Uterus (tissue), 4 donors: ENCODE data around the gene FAM50A. TPM values are rescaled to one million over a fixed set of nuclear protein-coding genes. Genes with fewer than 3 reads are reported as not detected.

Experiments used
- DNase-seq, 2 donors: peaks; one replicate each; pipeline ENCODE4 v3.0.0-alpha.2; 2019 to 2020
- H3K27ac ChIP-seq, 2 donors: fragments of 200-600 bp; sonication (generic); 1 replicate in 1 of 2; 2 replicates in 1 of 2; pipeline ENCODE4 v1.5.1; 2016 to 2018
- H3K27me3 ChIP-seq, 2 donors: fragments of 200-600 bp; sonication (generic); one replicate each; pipeline ENCODE4 v1.5.1; 2018 to 2019; ENCODE audit warnings: control low read depth in 1 of 2
- H3K36me3 ChIP-seq, 2 donors: fragments of 200-600 bp; sonication (generic); one replicate each; pipeline ENCODE4 v1.5.1; 2019; ENCODE audit warnings: control low read depth in 1 of 2
- H3K4me1 ChIP-seq, 2 donors: fragments of 200-600 bp; sonication (generic); one replicate each; pipeline ENCODE4 v1.5.1; 2018 to 2019; ENCODE audit warnings: control low read depth in 1 of 2
- H3K4me3 ChIP-seq, 2 donors: fragments of 200-600 bp; sonication (generic); 1 replicate in 1 of 2; 2 replicates in 1 of 2; pipeline ENCODE4 v1.5.1; 2018 to 2019; ENCODE audit warnings: mild to moderate bottlenecking in 1 of 2
- H3K9me3 ChIP-seq, 2 donors: fragments of 200-600 bp; sonication (generic); one replicate each; pipeline ENCODE4 v1.5.1; 2019; ENCODE audit warnings: control low read depth in 1 of 2
- CTCF ChIP-seq, 4 experiments: fragments of 200-600 bp in 2 of 4; fragments of 450-650 bp in 2 of 4; sonication (generic) in 2 of 4; IDR thresholded peaks; one replicate each; pipeline ENCODE4 v1.5.1; 2016 to 2019; ENCODE audit warnings: antibody characterized with exemption in 4 of 4, mild to moderate bottlenecking in 2 of 4, moderate library complexity in 1 of 4
- POLR2A ChIP-seq, 2 donors: fragments of 450-650 bp; IDR thresholded peaks; one replicate each; pipeline ENCODE4 v1.6.1; 2016; ENCODE audit warnings: antibody characterized with exemption in 2 of 2, mild to moderate bottlenecking in 1 of 2, moderate library complexity in 1 of 2
- intact Hi-C: fragments of 100-400 bp; cut with DNase I; formaldehyde crosslinking; loops from one replicate; pipeline ENCODE4 v1.15.1; 2023; ENCODE audit warnings: low total_unique reads
- total RNA-seq, 4 donors: library from RNA; depleted of rRNA in 3 of 4; stranded (reverse); fragments of >200 nt in 3 of 4; gene quantifications; one replicate each; pipeline versions ENCODE4 v1.1.0 to v1.2.4, GENCODE V29; 2014 to 2023
- donor health status: DM: yes; HTN: yes; CAD: no.

The FAM50A gene
- total RNA-seq, 4 donors from 2014 or later, result 16.4 to 48.8 (median 28.3) TPM

DNA sequence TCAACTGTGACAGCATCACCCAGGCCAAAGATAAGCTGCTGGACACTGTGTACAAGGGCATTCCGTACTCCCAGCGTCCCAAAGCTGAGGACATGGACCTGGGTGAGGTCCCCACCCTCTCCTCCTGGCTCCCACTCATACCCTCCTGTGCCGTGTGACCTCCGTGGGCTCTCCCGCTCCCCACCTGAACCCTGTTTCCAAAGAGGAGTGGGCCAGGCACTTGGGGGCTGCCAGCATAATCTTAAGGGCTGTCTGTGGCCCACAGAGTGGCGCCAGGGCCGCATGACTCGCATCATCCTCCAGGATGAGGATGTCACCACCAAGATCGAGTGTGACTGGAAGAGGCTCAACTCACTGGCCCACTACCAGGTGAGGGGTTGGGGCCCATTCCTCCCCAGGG lies 25.2 kb downstream of the FAM50A start:
- Histone ChIP-seq H3K4me1 (no peaks in the 10 kb centered on the region), H3K9me3 (no peaks in the 10 kb centered on the region), H3K4me3 (no peak overlapping the region), H3K27me3 (no peaks in the 10 kb centered on the region), H3K36me3 (no peaks in the 10 kb centered on the region), H3K27ac (no peak overlapping the region)
- DNase-seq, result no peak
- intact Hi-C loops, result no loop called here
- TF ChIP-seq CTCF (IDR thresholded peaks at IDR 0.05), result no peak
- TF ChIP-seq POLR2A (IDR thresholded peaks at IDR 0.05), result no peak

GRCh38 chrX:154469880-154470279 lies 25.9 kb downstream of the FAM50A start:
- Histone ChIP-seq H3K27me3 (no peaks in the 10 kb centered on the region), H3K9me3 (no peaks in the 10 kb centered on the region), H3K36me3 (no peaks in the 10 kb centered on the region), H3K4me1 (no peaks in the 10 kb centered on the region), H3K4me3 (no peak overlapping the region), H3K27ac (no peak overlapping the region)
- intact Hi-C loops, result no loop called here
- DNase-seq, result no peak
- no peak for TF ChIP-seq POLR2A (IDR thresholded peaks at IDR 0.05)
- TF ChIP-seq CTCF (IDR thresholded peaks at IDR 0.05), result no peak

GRCh38 chrX:154470434-154470833 lies 26.5 kb downstream of the FAM50A start:
- no peak overlapping the region for H3K4me3 ChIP-seq
- no peak for TF ChIP-seq POLR2A (IDR thresholded peaks at IDR 0.05)
- TF ChIP-seq CTCF (IDR thresholded peaks at IDR 0.05), result no peak
- no peaks in the 10 kb centered on the region for H3K36me3 ChIP-seq
- H3K27ac ChIP-seq, result no peak overlapping the region
- H3K4me1 ChIP-seq, result no peaks in the 10 kb centered on the region
- no peaks in the 10 kb centered on the region for H3K9me3 ChIP-seq
- no peak for DNase-seq
- no peaks in the 10 kb centered on the region for H3K27me3 ChIP-seq
- intact Hi-C loops, result no loop called here

GRCh38 chrX:154470914-154471568 lies 27.1 kb downstream of the FAM50A start:
- Histone ChIP-seq H3K4me3 (no peak overlapping the region), H3K36me3 (no peaks in the 10 kb centered on the region), H3K27me3 (no peaks in the 10 kb centered on the region), H3K27ac (no peak overlapping the region), H3K9me3 (no peaks in the 10 kb centered on the region), H3K4me1 (no peaks in the 10 kb centered on the region)
- intact Hi-C loops, result no loop called here
- DNase-seq, result no peak
- no peak for TF ChIP-seq POLR2A (IDR thresholded peaks at IDR 0.05)
- TF ChIP-seq CTCF (IDR thresholded peaks at IDR 0.05), result no peak

DNA sequence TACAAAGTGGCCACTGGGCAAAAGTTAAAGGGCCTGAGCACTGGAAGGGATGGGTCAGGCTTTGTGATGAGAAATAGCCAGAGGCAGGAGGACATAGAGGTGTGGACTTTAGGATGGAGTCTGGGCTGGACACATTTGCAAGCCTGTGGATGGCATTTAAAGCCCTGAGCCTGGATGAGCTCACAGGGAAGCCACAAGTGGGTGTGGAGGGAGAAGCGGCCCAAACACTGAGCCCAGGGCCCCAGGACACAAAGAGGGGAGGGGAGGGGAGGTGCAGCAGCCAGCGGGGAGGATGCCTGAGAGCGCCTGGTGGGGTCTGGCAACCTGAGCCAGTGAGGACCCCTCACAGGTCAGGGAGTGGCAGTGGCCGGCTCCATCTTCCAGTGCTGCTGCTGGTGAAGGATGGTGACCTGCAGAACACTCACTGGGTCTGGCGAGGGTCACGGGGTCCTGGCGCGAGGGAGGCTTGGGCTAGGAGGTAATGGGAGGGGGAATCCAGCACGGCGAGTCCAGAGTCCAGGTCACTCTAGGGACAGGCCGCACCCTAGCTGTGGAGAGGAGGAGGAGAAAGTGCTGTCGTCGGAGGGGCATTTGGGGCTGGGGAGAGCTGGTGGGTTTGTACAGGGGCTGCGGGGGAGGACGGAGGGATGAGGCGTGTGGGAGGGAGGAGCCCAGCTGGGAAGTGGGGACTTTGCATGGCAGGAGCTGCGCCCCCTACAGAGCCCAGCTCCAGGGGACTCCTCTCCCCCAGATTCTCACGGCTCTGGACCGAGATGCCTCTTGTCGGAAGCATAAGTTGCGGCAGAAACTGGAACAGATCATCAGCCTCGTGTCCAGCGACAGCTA lies 28.1 kb downstream of the FAM50A start:
- Histone ChIP-seq H3K9me3 (no peaks in the 10 kb centered on the region), H3K27ac (no peak overlapping the region), H3K4me1 (no peaks in the 10 kb centered on the region), H3K4me3 (no peak overlapping the region), H3K27me3 (no peaks in the 10 kb centered on the region), H3K36me3 (no peaks in the 10 kb centered on the region)
- TF ChIP-seq POLR2A (IDR thresholded peaks at IDR 0.05) (no peak), CTCF (IDR thresholded peaks at IDR 0.05) (no peak)
- intact Hi-C loops, result no loop called here
- DNase-seq, result peak in 1 of 2 donors; percentile 9
